K562 treated with DMSO at 1 percent for 48 hours (cell line): ENCODE measurements around the gene ADIPOR2. TPM values are rescaled to one million over a fixed set of nuclear protein-coding genes. Genes with fewer than 3 reads are reported as not detected.

Experiments
- total RNA-seq: library from RNA; unstranded; fragments of 300-600 nt; gene quantifications from 2 replicates; pipeline ENCODE4 v1.2.3, GENCODE V29; 2022; ENCODE audit warnings: low replicate concordance; ENCODE audit errors: extremely low read depth

ADIPOR2 gene
- total RNA-seq: not detected in 2 replicates

GRCh38 chr12:1690578-1691122, at the start of gene ADIPOR2:
TSS of gene ADIPOR2 (plus strand) at chr12:1691070. CDS start at chr12:1754344, 63,274 bp downstream.

GRCh38 chr12:1820191-1820895, 129.5 kb downstream of the ADIPOR2 start, which contains the start of gene LRTM2:
TSS of gene LRTM2 (plus strand) at chr12:1820565. CDS start at chr12:1828149, 7,584 bp downstream.

Other genes with a start within 250 kb of the ADIPOR2 start
- gene FBXL14, start 96.5 kb upstream of the ADIPOR2 start, total RNA-seq: not detected in 2 replicates
- not detected in 2 replicates for gene WNT5B, start 61.8 kb upstream of the ADIPOR2 start, total RNA-seq
- gene LRTM2, start 129.5 kb downstream of the ADIPOR2 start, total RNA-seq: not detected in 2 replicates
- not detected in 2 replicates for gene CACNA2D4, start 227.6 kb downstream of the ADIPOR2 start, total RNA-seq